Breast epithelium (tissue), 3 donors: Measurements from ENCODE around the gene GNB1.

Experiments used
- CTCF ChIP-seq, 3 donors: fragments of 450-650 bp; IDR thresholded peaks; one replicate each; pipeline ENCODE4 v1.5.1; 2016 to 2017; ENCODE audit warnings: antibody characterized with exemption in 3 of 3, mild to moderate bottlenecking in 3 of 3, moderate library complexity in 3 of 3
- POLR2A ChIP-seq: fragments of 450-650 bp; IDR thresholded peaks from one replicate; pipeline ENCODE4 v1.6.1; 2016; ENCODE audit warnings: antibody characterized with exemption, mild to moderate bottlenecking, moderate library complexity
- POLR2AphosphoS5 ChIP-seq, 3 donors: sonication (generic); formaldehyde crosslinking; IDR thresholded peaks; one replicate each; pipeline ENCODE4 v1.6.1; 2017; ENCODE audit warnings: antibody characterized with exemption in 3 of 3

GRCh38 chr1:1921901-1922701 lies 31.2 kb upstream of the GNB1 start:
- TF ChIP-seq CTCF (IDR thresholded peaks at IDR 0.05) (no peak), POLR2A (no peak), POLR2AphosphoS5 (IDR thresholded peaks at IDR 0.05) (no peak)
